ENCODE data around the gene LIPC. TPM values are rescaled to one million over a fixed set of nuclear protein-coding genes. Genes with fewer than 3 reads are reported as not detected.

LIPC gene
- total and polyA plus RNA-seq, 9 of the 15 experiments (the other 6 are each of a cell fraction or from before 2014, with no cell fraction given) = 0.07 to 0.41 (median 0.11) TPM; not detected in 2

- 0 out of 2 replicates have a peak, but pooled peaks have one; percentile 23 for TF ChIP-seq MTA3 (IDR thresholded peaks at IDR 0.05; ENCODE audit: borderline replicate concordance)
- no peak for TF ChIP-seq GTF2F1 (IDR thresholded peaks at IDR 0.05; ENCODE audit: low read depth, low read length)
- no peak for TF ChIP-seq NKRF (IDR thresholded peaks at IDR 0.05; ENCODE audit: borderline replicate concordance)
- TF ChIP-seq POLR2H (tag; IDR thresholded peaks at IDR 0.05; ENCODE audit: low read depth) = no peak
- TF ChIP-seq ZFP30 (CRISPR knock-in tag; IDR thresholded peaks at IDR 0.05; ENCODE audit: borderline replicate concordance) = no peak
- 0 out of 2 replicates have a peak, but pooled peaks have one; percentile 30 for TF ChIP-seq CXXC5 (CRISPR knock-in tag; IDR thresholded peaks at IDR 0.05)
- TF ChIP-seq CCNT2 (IDR thresholded peaks at IDR 0.05; ENCODE audit: borderline replicate concordance, extremely low read depth, insufficient read length, low read depth, low read length) = no peak
- peak in 1 of 2 experiments; percentile 84; a peak in 1 of 4 replicates for TF ChIP-seq RCOR1 (IDR thresholded peaks at IDR 0.05; ENCODE audit: borderline replicate concordance in 1 of 2, low read depth in 2 of 2, low read length in 2 of 2)
- TF ChIP-seq ZNF175 (CRISPR knock-in tag; IDR thresholded peaks at IDR 0.05; ENCODE audit: low read depth) = no peak
- no peak for TF ChIP-seq ATF6 (CRISPR knock-in tag; IDR thresholded peaks at IDR 0.05)
- TF ChIP-seq ZNF584 (CRISPR knock-in tag; IDR thresholded peaks at IDR 0.05; ENCODE audit: low read depth) = 0 out of 2 replicates have a peak, but pooled peaks have one; percentile 9
- TF ChIP-seq ATF3 (IDR thresholded peaks at IDR 0.05) = peak; percentile 59; the same call in 1 of the 2 replicates
- no peak for TF ChIP-seq ATF3 (CRISPR knock-in tag; conservative IDR thresholded peaks at IDR 0.05)
- no peak for TF ChIP-seq ATF1 (CRISPR knock-in tag; IDR thresholded peaks at IDR 0.05)
- TF ChIP-seq ATF1 (tag; IDR thresholded peaks at IDR 0.05) = peak; percentile 50; the same call in 1 of the 2 replicates
- TF ChIP-seq ZNF395 (CRISPR knock-in tag; IDR thresholded peaks at IDR 0.05) = no peak
- TF ChIP-seq ZKSCAN1 (IDR thresholded peaks at IDR 0.05; ENCODE audit: low read depth, low read length) = peak; percentile 98
- no peak for TF ChIP-seq GTF2B (IDR thresholded peaks at IDR 0.05; ENCODE audit: extremely low read depth, insufficient read length)
- no peak for TF ChIP-seq HEY1 (CRISPR knock-in tag; IDR thresholded peaks at IDR 0.05; ENCODE audit: borderline replicate concordance)
- peak; percentile 59 for TF ChIP-seq CBFA2T2 (conservative IDR thresholded peaks at IDR 0.05)
- TF ChIP-seq ARID1B (IDR thresholded peaks at IDR 0.05) = peak; percentile 81
Observed at GRCh38 chr15:58404020-58404419, 27.8 kb upstream of the LIPC start (continued).
